Measurements from ENCODE around the gene LCN6. TPM values are rescaled to one million over a fixed set of nuclear protein-coding genes. Genes with fewer than 3 reads are reported as not detected.

The LCN6 gene
- total RNA-seq, 2 donors from 2014 or later = 7.8 to 16.2 TPM

DNA sequence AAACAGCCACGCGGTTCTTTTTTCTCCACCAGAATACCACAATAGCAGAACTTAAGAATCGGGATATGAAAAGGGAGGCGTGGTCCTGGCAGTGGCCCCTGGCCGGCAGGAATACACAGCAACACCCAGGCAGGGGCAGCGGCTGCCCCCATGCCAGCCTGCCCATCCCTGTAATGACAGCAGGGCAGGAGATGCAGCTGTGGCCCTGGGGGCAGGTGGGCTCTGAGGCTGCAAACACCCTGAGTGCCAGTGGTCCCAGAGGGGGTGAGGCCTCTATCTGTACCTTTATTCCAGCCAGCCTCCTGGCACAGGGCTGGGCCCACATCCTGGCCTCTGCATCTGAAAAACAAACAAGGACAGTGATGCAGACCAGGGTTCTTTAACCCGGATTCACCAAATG lies 23.6 kb downstream of the LCN6 start:
- no peak overlapping the region for H3K4me3 ChIP-seq
- TF ChIP-seq, protein P1, sequence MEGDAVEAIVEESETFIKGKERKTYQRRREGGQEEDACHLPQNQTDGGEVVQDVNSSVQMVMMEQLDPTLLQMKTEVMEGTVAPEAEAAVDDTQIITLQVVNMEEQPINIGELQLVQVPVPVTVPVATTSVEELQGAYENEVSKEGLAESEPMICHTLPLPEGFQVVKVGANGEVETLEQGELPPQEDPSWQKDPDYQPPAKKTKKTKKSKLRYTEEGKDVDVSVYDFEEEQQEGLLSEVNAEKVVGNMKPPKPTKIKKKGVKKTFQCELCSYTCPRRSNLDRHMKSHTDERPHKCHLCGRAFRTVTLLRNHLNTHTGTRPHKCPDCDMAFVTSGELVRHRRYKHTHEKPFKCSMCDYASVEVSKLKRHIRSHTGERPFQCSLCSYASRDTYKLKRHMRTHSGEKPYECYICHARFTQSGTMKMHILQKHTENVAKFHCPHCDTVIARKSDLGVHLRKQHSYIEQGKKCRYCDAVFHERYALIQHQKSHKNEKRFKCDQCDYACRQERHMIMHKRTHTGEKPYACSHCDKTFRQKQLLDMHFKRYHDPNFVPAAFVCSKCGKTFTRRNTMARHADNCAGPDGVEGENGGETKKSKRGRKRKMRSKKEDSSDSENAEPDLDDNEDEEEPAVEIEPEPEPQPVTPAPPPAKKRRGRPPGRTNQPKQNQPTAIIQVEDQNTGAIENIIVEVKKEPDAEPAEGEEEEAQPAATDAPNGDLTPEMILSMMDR (IDR thresholded peaks at IDR 0.05) = no peak
- TF ChIP-seq POLR2A (IDR thresholded peaks at IDR 0.05) (no peak), POLR2AphosphoS5 (IDR thresholded peaks at IDR 0.05) (no peak)
- peaks cover 0 to 5% of the 10 kb centered on the region in 2 donors for H3K36me3 ChIP-seq
- DNase-seq (ENCODE audit: low spot score) = no peak
- H3K27ac ChIP-seq = no peak overlapping the region
- peaks cover 14% of the 10 kb centered on the region for H3K4me1 ChIP-seq (replicated peaks)
- H3K27me3 ChIP-seq (replicated peaks; ENCODE audit: insufficient read depth) = no peaks in the 10 kb centered on the region
- no peaks in the 10 kb centered on the region for H3K9me3 ChIP-seq
- intact Hi-C loops (cut with DNase I) = loop anchor here (10.0 kb wide), 1 partner anchor 120 kb away; the partner anchor contains the start of genes AJM1 and PHPT1
- 79% methylated on average over 7 of the region's 7 CpGs for WGBS

DNA sequence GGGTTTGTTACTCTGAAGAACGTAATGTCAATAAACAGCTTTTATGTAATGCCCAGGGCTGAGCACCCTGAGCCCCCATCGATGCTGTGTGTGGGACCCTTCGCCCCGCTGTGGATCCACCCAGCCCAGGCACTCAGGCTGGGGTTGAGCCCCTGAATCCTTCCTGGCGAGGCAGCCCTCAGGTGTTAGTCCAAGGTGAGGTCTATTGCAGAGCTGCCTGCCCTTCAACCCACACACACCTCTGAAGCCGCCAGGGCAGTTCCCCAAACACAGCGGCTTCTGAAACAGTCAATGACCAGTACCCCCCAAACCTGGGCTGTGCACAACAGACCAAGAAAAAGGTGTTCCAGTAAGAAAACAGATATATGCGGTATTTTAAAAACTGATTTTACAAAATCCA lies 24.3 kb downstream of the LCN6 start:
- DNase-seq (ENCODE audit: low spot score) = no peak
- no peak for TF ChIP-seq POLR2A (IDR thresholded peaks at IDR 0.05)
- no peak for TF ChIP-seq POLR2AphosphoS5 (IDR thresholded peaks at IDR 0.05)
- TF ChIP-seq, protein P1 (IDR thresholded peaks at IDR 0.05) = no peak
- Histone ChIP-seq H3K27me3 (replicated peaks; ENCODE audit: insufficient read depth) (no peaks in the 10 kb centered on the region), H3K36me3 (peaks cover 0 to 5% of the 10 kb centered on the region in 2 donors), H3K4me1 (replicated peaks) (peaks cover 12% of the 10 kb centered on the region), H3K27ac (no peak overlapping the region), H3K9me3 (no peaks in the 10 kb centered on the region), H3K4me3 (no peak overlapping the region)
- 94% methylated on average over 8 of the region's 8 CpGs for WGBS
- intact Hi-C loops (cut with DNase I) = loop anchor here (10.0 kb wide), 1 partner anchor 121 kb away; the partner anchor contains the start of genes AJM1 and PHPT1

DNA sequence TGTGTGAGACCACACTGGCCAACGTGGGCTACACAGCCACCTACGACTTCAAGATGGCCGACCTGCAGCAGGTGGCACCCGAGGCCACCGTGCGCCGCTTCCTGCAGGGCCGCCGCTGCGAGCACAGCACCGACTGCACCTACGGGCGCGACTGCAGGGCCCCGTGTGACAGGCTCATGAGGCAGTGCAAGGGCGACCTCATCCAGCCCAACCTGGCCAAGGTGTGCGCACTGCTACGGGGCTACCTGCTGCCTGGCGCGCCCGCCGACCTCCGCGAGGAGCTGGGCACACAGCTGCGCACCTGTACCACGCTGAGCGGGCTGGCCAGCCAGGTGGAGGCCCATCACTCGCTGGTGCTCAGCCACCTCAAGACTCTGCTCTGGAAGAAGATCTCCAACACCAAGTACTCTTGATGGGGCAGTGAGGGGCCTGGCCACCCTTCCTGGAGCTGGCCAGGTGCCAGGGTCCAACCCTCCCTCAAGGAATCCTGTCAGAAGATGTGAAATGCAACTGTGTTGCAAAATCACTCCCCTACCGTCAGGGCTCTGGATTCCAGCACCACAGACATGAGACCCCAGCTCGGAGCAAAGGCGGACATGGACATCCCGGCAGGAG lies 24.9 kb downstream of the LCN6 start:
- no peak overlapping the region for H3K4me3 ChIP-seq
- H3K27me3 ChIP-seq (replicated peaks; ENCODE audit: insufficient read depth) = no peaks in the 10 kb centered on the region
- DNase-seq (ENCODE audit: low spot score) = no peak
- peaks cover 7% of the 10 kb centered on the region for H3K4me1 ChIP-seq (replicated peaks)
- 91% methylated on average over 23 of the region's 32 CpGs for WGBS
- no peak for TF ChIP-seq POLR2A (IDR thresholded peaks at IDR 0.05)
- TF ChIP-seq POLR2AphosphoS5 (IDR thresholded peaks at IDR 0.05) = no peak
- peaks cover 0 to 5% of the 10 kb centered on the region in 2 donors for H3K36me3 ChIP-seq
- no peak overlapping the region for H3K27ac ChIP-seq
- H3K9me3 ChIP-seq = no peaks in the 10 kb centered on the region
- intact Hi-C loops (cut with DNase I) = loop anchor here (10.0 kb wide), 1 partner anchor 121 kb away; the partner anchor contains the start of genes AJM1 and PHPT1

DNA sequence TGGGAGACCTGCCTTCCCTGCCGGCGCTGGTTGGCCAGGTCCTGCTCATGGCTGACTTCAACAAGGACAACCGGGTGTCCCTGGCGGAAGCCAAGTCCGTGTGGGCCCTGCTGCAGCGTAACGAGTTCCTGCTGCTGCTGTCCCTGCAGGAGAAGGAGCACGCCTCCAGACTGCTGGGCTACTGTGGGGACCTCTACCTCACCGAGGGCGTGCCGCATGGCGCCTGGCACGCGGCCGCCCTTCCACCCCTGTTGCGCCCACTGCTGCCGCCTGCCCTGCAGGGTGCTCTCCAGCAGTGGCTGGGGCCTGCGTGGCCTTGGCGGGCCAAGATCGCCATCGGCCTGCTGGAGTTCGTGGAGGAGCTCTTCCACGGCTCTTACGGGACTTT lies 25.4 kb downstream of the LCN6 start:
- Histone ChIP-seq H3K36me3 (peaks cover 0 to 5% of the 10 kb centered on the region in 2 donors), H3K4me1 (replicated peaks) (peaks cover 7% of the 10 kb centered on the region), H3K9me3 (no peaks in the 10 kb centered on the region), H3K27ac (no peak overlapping the region), H3K27me3 (replicated peaks; ENCODE audit: insufficient read depth) (no peaks in the 10 kb centered on the region), H3K4me3 (no peak overlapping the region)
- DNase-seq (ENCODE audit: low spot score) = no peak
- intact Hi-C loops (cut with DNase I) = loop anchor here (10.0 kb wide), 1 partner anchor 122 kb away; the partner anchor contains the start of genes AJM1 and PHPT1
- 86% methylated on average over 20 of the region's 24 CpGs for WGBS
- TF ChIP-seq POLR2A (IDR thresholded peaks at IDR 0.05) (no peak), POLR2AphosphoS5 (IDR thresholded peaks at IDR 0.05) (no peak)
- TF ChIP-seq, protein P1 (IDR thresholded peaks at IDR 0.05) = no peak

DNA sequence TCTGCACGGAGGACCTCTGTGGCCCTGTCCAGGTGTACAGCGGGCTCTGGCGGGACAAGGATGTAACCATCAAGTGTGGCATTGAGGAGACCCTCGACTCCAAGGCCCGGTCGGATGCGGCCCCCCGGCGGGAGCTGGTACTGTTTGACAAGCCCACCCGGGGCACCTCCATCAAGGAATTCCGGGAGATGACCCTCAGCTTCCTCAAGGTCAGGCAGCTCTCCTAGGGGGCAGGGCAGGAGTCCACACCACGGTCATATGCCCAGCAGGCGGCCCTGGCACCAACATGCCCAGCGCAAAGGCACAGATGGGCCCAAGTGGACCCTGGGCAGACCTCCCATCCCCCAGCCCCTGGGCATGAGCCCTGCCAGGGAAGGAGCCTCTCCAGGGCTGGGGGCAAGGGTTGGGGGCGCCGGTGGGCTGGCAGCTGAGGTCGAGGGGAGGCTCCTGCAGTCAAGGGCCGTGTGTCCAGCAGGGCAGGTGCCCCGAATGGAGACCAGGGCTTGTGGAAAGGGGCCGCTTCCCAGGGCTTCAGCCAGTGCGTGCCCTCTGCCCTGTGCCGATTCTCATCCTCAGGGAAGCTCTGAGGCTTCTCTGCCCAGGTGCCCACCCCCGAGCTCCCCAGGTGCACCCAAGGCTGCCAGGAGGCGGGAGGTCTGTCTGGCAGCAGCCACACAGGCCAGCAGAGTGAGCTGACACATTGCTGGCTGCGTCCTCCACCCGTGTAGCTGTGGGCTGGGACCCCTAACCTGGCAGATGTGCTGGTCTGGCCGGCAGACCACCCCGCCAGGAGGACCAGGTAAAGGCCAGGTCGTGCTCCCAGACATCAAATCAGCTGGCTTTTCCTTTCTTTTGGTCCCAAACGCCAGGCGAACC lies 26.0 kb downstream of the LCN6 start:
- WGBS = 74% methylated on average over 26 of the region's 31 CpGs
- no peak for TF ChIP-seq POLR2A (IDR thresholded peaks at IDR 0.05)
- TF ChIP-seq, protein P1 (IDR thresholded peaks at IDR 0.05) = no peak

More for the DNA sequence above, 26.0 kb downstream of the LCN6 start:
- H3K27ac ChIP-seq = no peak overlapping the region
- H3K4me3 ChIP-seq = no peak overlapping the region
- intact Hi-C loops (cut with DNase I) = loop anchor here (10.0 kb wide), 1 partner anchor 122 kb away; the partner anchor contains the start of genes AJM1 and PHPT1
- peaks cover 7% of the 10 kb centered on the region for H3K4me1 ChIP-seq (replicated peaks)
- H3K9me3 ChIP-seq = no peaks in the 10 kb centered on the region
- no peak for DNase-seq (ENCODE audit: low spot score)
- H3K36me3 ChIP-seq = peaks cover 0 to 5% of the 10 kb centered on the region in 2 donors
- H3K27me3 ChIP-seq (replicated peaks; ENCODE audit: insufficient read depth) = no peaks in the 10 kb centered on the region

Data from prostate gland (tissue), 2 donors.